SK-N-SH treated with all-trans-retinoic acid at 6 μM for 48 hours (cell line): ENCODE measurements around the gene NINJ2.

ENCODE experiments used
- ARNTL ChIP-seq: fragments of 450-650 bp; formaldehyde crosslinking; IDR thresholded peaks from 2 replicates; pipeline ENCODE4 v1.5.0; 2020; ENCODE audit warnings: low read depth, mild to moderate bottlenecking, moderate library complexity, borderline replicate concordance
- CREB5 ChIP-seq: fragments of 250-450 bp; sonication (Bioruptor Pico); IDR thresholded peaks from 2 replicates; pipeline ENCODE4 v1.5.1; 2020; ENCODE audit warnings: low read depth, mild to moderate bottlenecking, moderate library complexity
- CSRNP3 ChIP-seq: fragments of 250-450 bp; sonication (Bioruptor Pico); IDR thresholded peaks from 2 replicates; pipeline ENCODE4 v1.5.1; 2021; ENCODE audit warnings: mild to moderate bottlenecking, moderate library complexity
- ISL1 ChIP-seq: fragments of 250-450 bp; sonication (Bioruptor Pico); IDR thresholded peaks from 2 replicates; pipeline ENCODE4 v2.1.2; 2022; ENCODE audit warnings: mild to moderate bottlenecking, moderate library complexity
- OSR1 ChIP-seq: fragments of 250-450 bp; sonication (Bioruptor Pico); IDR thresholded peaks from 2 replicates; pipeline ENCODE4 v1.8.0; 2022; ENCODE audit warnings: moderate library complexity, mild to moderate bottlenecking, inconsistent platforms
- PATZ1 ChIP-seq: fragments of 250-450 bp; sonication (Bioruptor Pico); IDR thresholded peaks from 2 replicates; pipeline ENCODE4 v1.8.0; 2020; ENCODE audit warnings: mild to moderate bottlenecking, moderate library complexity, borderline replicate concordance
- RARB ChIP-seq: fragments of 250-450 bp; sonication (Bioruptor Pico); IDR thresholded peaks from 2 replicates; pipeline ENCODE4 v1.8.0; 2021; ENCODE audit warnings: mild to moderate bottlenecking, moderate library complexity
- SNAI2 ChIP-seq: fragments of 250-450 bp; sonication (Bioruptor Pico); IDR thresholded peaks from 2 replicates; pipeline ENCODE4 v1.5.0; 2020; ENCODE audit warnings: mild to moderate bottlenecking, moderate library complexity
- ZFP3 ChIP-seq: fragments of 250-450 bp; sonication (Bioruptor Pico); IDR thresholded peaks from 2 replicates; pipeline ENCODE4 v1.5.0; 2020; ENCODE audit warnings: mild to moderate bottlenecking, moderate library complexity
- ZNF70 ChIP-seq: fragments of 450-650 bp; formaldehyde crosslinking; IDR thresholded peaks from 2 replicates; pipeline ENCODE4 v1.5.0; 2020; ENCODE audit warnings: mild to moderate bottlenecking, moderate library complexity

- no peak for TF ChIP-seq CREB5 (CRISPR knock-in tag)
- TF ChIP-seq CSRNP3, result no peak
- no peak for TF ChIP-seq OSR1 (CRISPR knock-in tag)
- no peak for TF ChIP-seq PATZ1 (CRISPR knock-in tag)
- TF ChIP-seq ARNTL (CRISPR knock-in tag), result no peak
- TF ChIP-seq ZFP3, result no peak
- TF ChIP-seq RARB (CRISPR knock-in tag), result no peak
- no peak for TF ChIP-seq ISL1 (CRISPR knock-in tag)
- TF ChIP-seq ZNF70 (CRISPR knock-in tag), result no peak
- no peak for TF ChIP-seq SNAI2 (CRISPR knock-in tag)
Observed at GRCh38 chr12:701896-702539, 38.8 kb upstream of the NINJ2 start.
